Endothelial cell of umbilical vein (primary cell): ENCODE measurements around the gene RPL36A. TPM values are rescaled to one million over a fixed set of nuclear protein-coding genes. Genes with fewer than 3 reads are reported as not detected.

Experiments
- BruUV-seq: library from RNA; stranded (reverse); fragments of 400-500 nt; replicated peaks from 2 replicates; lab custom pipeline; 2021; lab: Mats Ljungman, UMichigan
- CTCF ChIA-PET: fragments of 300-600, 350-600 bp; sonication (Branson Sonifier 250); formaldehyde crosslinking; loops from one replicate; lab custom pipeline; 2021; ENCODE audit warnings: antibody characterized with exemption, inconsistent platforms; lab: Charles Lee
- POLR2A ChIA-PET: fragments of 300-600, 350-600 bp; sonication (Branson Sonifier 250); formaldehyde crosslinking; loops from one replicate; lab custom pipeline; 2021; ENCODE audit warnings: antibody characterized with exemption, inconsistent platforms; lab: Charles Lee
- DNase-seq: peaks from one replicate; pipeline ENCODE4 v3.0.0-alpha.2; 2011; ENCODE audit warnings: low read depth, low spot score
- FAIRE-seq: peaks from 2 replicates; lab custom pipeline; 2011; peaks lifted over from hg19 to GRCh38; lab: Jason Lieb, UNC
- H2AFZ ChIP-seq: 2 replicates; pipeline ENCODE4 v1.6.0; 2012; ENCODE audit warnings: low read depth, low read length, control low read depth, inconsistent platforms
- H3K27ac ChIP-seq: 2 replicates; pipeline ENCODE4 v1.5.1; 2011; ENCODE audit warnings: low read depth, mild to moderate bottlenecking, control low read depth, low read length, moderate library complexity; ENCODE audit not compliant: insufficient read depth
- H3K27me3 ChIP-seq, 2 experiments: 2 replicates each; pipeline versions ENCODE4 v1.6.0 to v1.6.1; 2011; ENCODE audit warnings: low read length in 2 of 2, mixed read lengths in 1 of 2; ENCODE audit not compliant: control insufficient read depth in 2 of 2, insufficient read depth in 2 of 2
- H3K36me3 ChIP-seq, 2 experiments: 2 replicates in 1 of 2; 3 replicates in 1 of 2; pipeline ENCODE4 v1.5.1; 2011; ENCODE audit warnings: low read length in 2 of 2, mild to moderate bottlenecking in 1 of 2, moderate library complexity in 1 of 2; ENCODE audit not compliant: control insufficient read depth in 2 of 2, insufficient read depth in 2 of 2; ENCODE audit errors: extremely low read depth in 1 of 2
- H3K4me1 ChIP-seq: 3 replicates; pipeline ENCODE4 v1.5.1; 2011; ENCODE audit warnings: mild to moderate bottlenecking, low read length; ENCODE audit not compliant: control insufficient read depth, insufficient read depth; ENCODE audit errors: extremely low read depth
- H3K4me2 ChIP-seq: 2 replicates; pipeline ENCODE4 v1.6.1; 2011; ENCODE audit warnings: low read length, control low read depth, mixed read lengths; ENCODE audit not compliant: insufficient read depth
- H3K4me3 ChIP-seq, 3 experiments: fragments of 200-600 bp in 1 of 3; sonication (generic), shearing (Covaris generic) in 1 of 3; replicated peaks in 1 of 3; 2 replicates each; pipeline ENCODE4 v1.5.1; 2011 to 2016; ENCODE audit warnings: control low read depth in 3 of 3, low read length in 3 of 3, mild to moderate bottlenecking in 2 of 3, inconsistent platforms in 1 of 3, low read depth in 1 of 3, moderate library complexity in 1 of 3; ENCODE audit not compliant: insufficient read depth in 1 of 3
- H3K79me2 ChIP-seq: 2 replicates; pipeline ENCODE4 v1.6.0; 2012; ENCODE audit warnings: low read length, inconsistent platforms; ENCODE audit not compliant: control insufficient read depth, insufficient read depth
- H3K9ac ChIP-seq: replicated peaks from 2 replicates; pipeline ENCODE3; 2011; ENCODE audit warnings: low read length, control low read depth; ENCODE audit not compliant: insufficient read depth; ENCODE audit errors: extremely low read depth
- H3K9me1 ChIP-seq: replicated peaks from 3 replicates; pipeline ENCODE4 v1.6.0; 2011; ENCODE audit warnings: mild to moderate bottlenecking, low read length; ENCODE audit not compliant: control insufficient read depth, insufficient read depth; ENCODE audit errors: extremely low read depth
- H3K9me3 ChIP-seq: replicated peaks from 2 replicates; pipeline ENCODE4 v1.5.1; 2012; ENCODE audit warnings: low read length, inconsistent platforms; ENCODE audit not compliant: control insufficient read depth, insufficient read depth
- H4K20me1 ChIP-seq: replicated peaks from 2 replicates; pipeline ENCODE3; 2011; ENCODE audit warnings: mild to moderate bottlenecking, low read length; ENCODE audit not compliant: control insufficient read depth, insufficient read depth; ENCODE audit errors: extremely low read depth
- EZH2 ChIP-seq: IDR thresholded peaks from 2 replicates; pipeline ENCODE4 v1.6.1; 2012; ENCODE audit warnings: borderline replicate concordance, low read depth, mild to moderate bottlenecking, moderate library complexity, low read length, inconsistent platforms; ENCODE audit not compliant: severe bottlenecking
- FOS ChIP-seq: IDR thresholded peaks from 2 replicates; pipeline ENCODE4 v1.6.1; 2011; ENCODE audit warnings: mild to moderate bottlenecking, low read length, moderate library complexity, borderline replicate concordance; ENCODE audit not compliant: insufficient read depth
- GATA2 ChIP-seq: IDR thresholded peaks from 2 replicates; pipeline ENCODE4 v1.7.0; 2011; ENCODE audit warnings: low read depth, mild to moderate bottlenecking, moderate library complexity, mixed read lengths, low read length; ENCODE audit not compliant: insufficient read length, insufficient read depth
- JUN ChIP-seq: IDR thresholded peaks from 2 replicates; pipeline ENCODE4 v1.6.1; 2011; ENCODE audit warnings: borderline replicate concordance, low read depth; ENCODE audit not compliant: insufficient read length, insufficient read depth
- MYC ChIP-seq: IDR thresholded peaks from one replicate; pipeline ENCODE4 v1.6.1; 2011; ENCODE audit warnings: mild to moderate bottlenecking, low read depth, low read length
- POLR2A ChIP-seq: IDR thresholded peaks from 2 replicates; pipeline ENCODE4 v1.6.1; 2012; ENCODE audit warnings: low read depth, mild to moderate bottlenecking, control low read depth, low read length
- POLR2AphosphoS5 ChIP-seq: IDR thresholded peaks from 2 replicates; pipeline ENCODE4 v1.6.1; 2012; ENCODE audit warnings: low read depth, mild to moderate bottlenecking, control low read depth, low read length, moderate library complexity; ENCODE audit not compliant: insufficient read depth
- dilution Hi-C: fragments of 300-500 bp; cut with MboI; formaldehyde crosslinking; loops from one replicate; pipeline ENCODE4 v1.15.0; 2019; ENCODE audit warnings: low sequenced_read_pairs; ENCODE audit not compliant: extremely low pct_ligation_motif_present
- intact Hi-C: fragments of 100-400 bp; cut with micrococcal nuclease; formaldehyde crosslinking; loops from one replicate; pipeline ENCODE4 v1.10.0; 2022
- polyA plus RNA-seq, 4 experiments: library from polyadenylated mRNA; depleted of rRNA in 3 of 4; stranded (reverse) in 3 of 4; unstranded in 1 of 4; fragments of >200 nt; gene quantifications; 2 replicates each; pipeline versions ENCODE4 v1.2.1 to v1.2.3, GENCODE V29; 2011 to 2012; ENCODE audit warnings: missing spikeins in 1 of 4
- total RNA-seq: library from RNA; stranded (reverse); gene quantifications from 2 replicates; pipeline ENCODE4 v1.2.3, GENCODE V29; 2021
- TF ChIP-seq, protein P1 (sequence below): IDR thresholded peaks from 2 replicates; pipeline ENCODE4 v1.6.1; 2011; ENCODE audit not compliant: insufficient read depth, insufficient read length
- TF ChIP-seq, protein P2 (sequence below), 2 donors: IDR thresholded peaks; 1 replicate in 1 of 2; 2 replicates in 1 of 2; pipeline ENCODE4 v1.5.1; 2011; ENCODE audit warnings: low read length in 2 of 2, mild to moderate bottlenecking in 2 of 2, moderate library complexity in 2 of 2, control low read depth in 1 of 2, inconsistent platforms in 1 of 2, low read depth in 1 of 2; ENCODE audit not compliant: insufficient read depth in 1 of 2; ENCODE audit errors: extremely low read depth in 1 of 2

Gene RPL36A
- total and polyA plus RNA-seq, 2 donors (not counting 3 experiments of a cell fraction or from before 2014, with no cell fraction given), result 284 to 1,196 TPM

DNA sequence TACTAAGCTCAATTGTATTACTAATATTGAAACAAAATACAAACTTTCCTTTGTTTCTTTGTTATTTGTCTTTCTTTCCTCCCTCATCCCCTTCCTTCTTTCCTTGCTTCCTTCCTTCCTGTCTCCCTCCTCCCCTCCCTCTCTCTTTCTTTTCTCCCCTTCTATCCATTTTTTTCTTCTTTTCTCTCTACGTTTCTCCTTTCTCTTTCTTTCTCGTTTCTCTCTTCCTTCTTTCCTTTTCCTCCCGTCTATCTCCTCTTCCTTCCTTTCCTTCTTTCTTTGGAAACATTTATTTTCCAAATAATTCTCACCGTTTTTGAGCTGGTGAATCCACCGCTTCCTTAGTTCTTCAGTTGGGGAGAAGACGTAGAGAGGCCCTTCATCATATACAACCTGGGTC lies 21.1 kb upstream of the RPL36A start:
- H3K9me1 ChIP-seq, result no peaks in the 10 kb centered on the region
- POLR2A ChIA-PET, result no interaction called here
- no peaks in the 10 kb centered on the region for H4K20me1 ChIP-seq
- no peak overlapping the region for H2AFZ ChIP-seq
- TF ChIP-seq MYC (no peak), POLR2A (no peak)
- TF ChIP-seq, protein P1, sequence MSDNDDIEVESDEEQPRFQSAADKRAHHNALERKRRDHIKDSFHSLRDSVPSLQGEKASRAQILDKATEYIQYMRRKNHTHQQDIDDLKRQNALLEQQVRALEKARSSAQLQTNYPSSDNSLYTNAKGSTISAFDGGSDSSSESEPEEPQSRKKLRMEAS, result no peak
- intact Hi-C loops (no loop called here), dilution Hi-C loops (no loop called here)
- H3K9ac ChIP-seq, result no peak overlapping the region
- CTCF ChIA-PET, result no interaction called here
- H3K27me3 ChIP-seq, result no peaks in the 10 kb centered on the region
- H3K4me1 ChIP-seq, result no peaks in the 10 kb centered on the region
- no peaks in the 10 kb centered on the region for H3K9me3 ChIP-seq
- no peak overlapping the region for H3K4me2 ChIP-seq
- no peak overlapping the region for H3K4me3 ChIP-seq
- FAIRE-seq, result no peak
- H3K36me3 ChIP-seq, result no peaks in the 10 kb centered on the region
- no peaks in the 10 kb centered on the region for H3K79me2 ChIP-seq
- H3K27ac ChIP-seq, result no peak overlapping the region
- no peak for DNase-seq
- no TSS peak for BruUV-seq

- BruUV-seq, result no TSS peak
Observed at GRCh38 chrX:101370888-101371504, 19.8 kb upstream of the RPL36A start.

More at GRCh38 chrX:101370888-101371504, 19.8 kb upstream of the RPL36A start:
- Histone ChIP-seq H2AFZ (no peak overlapping the region), H3K4me3 (no peak overlapping the region), H3K27ac (no peak overlapping the region), H3K9me3 (no peaks in the 10 kb centered on the region), H3K4me1 (no peaks in the 10 kb centered on the region), H3K9ac (no peak overlapping the region), H4K20me1 (no peaks in the 10 kb centered on the region), H3K4me2 (no peak overlapping the region), H3K36me3 (no peaks in the 10 kb centered on the region), H3K27me3 (no peaks in the 10 kb centered on the region), H3K9me1 (no peaks in the 10 kb centered on the region), H3K79me2 (no peaks in the 10 kb centered on the region)
- POLR2A ChIA-PET, result no interaction called here
- no peak for DNase-seq
- dilution Hi-C loops (no loop called here), intact Hi-C loops (no loop called here)
- no peak for FAIRE-seq
- TF ChIP-seq GATA2 (no peak), FOS (no peak), POLR2A (no peak), MYC (no peak), JUN (no peak), EZH2 (no peak), POLR2AphosphoS5 (no peak)
- TF ChIP-seq, protein P1, result no peak
- TF ChIP-seq, protein P2, sequence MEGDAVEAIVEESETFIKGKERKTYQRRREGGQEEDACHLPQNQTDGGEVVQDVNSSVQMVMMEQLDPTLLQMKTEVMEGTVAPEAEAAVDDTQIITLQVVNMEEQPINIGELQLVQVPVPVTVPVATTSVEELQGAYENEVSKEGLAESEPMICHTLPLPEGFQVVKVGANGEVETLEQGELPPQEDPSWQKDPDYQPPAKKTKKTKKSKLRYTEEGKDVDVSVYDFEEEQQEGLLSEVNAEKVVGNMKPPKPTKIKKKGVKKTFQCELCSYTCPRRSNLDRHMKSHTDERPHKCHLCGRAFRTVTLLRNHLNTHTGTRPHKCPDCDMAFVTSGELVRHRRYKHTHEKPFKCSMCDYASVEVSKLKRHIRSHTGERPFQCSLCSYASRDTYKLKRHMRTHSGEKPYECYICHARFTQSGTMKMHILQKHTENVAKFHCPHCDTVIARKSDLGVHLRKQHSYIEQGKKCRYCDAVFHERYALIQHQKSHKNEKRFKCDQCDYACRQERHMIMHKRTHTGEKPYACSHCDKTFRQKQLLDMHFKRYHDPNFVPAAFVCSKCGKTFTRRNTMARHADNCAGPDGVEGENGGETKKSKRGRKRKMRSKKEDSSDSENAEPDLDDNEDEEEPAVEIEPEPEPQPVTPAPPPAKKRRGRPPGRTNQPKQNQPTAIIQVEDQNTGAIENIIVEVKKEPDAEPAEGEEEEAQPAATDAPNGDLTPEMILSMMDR (IDR thresholded peaks at IDR 0.05; ENCODE audit: extremely low read depth in 1 of 2, insufficient read depth in 1 of 2, low read depth in 1 of 2, low read length in 2 of 2), result no peak
- CTCF ChIA-PET, result no interaction called here
